CD14-positive monocyte (primary cell): ENCODE results near the gene SH3YL1. TPM values are rescaled to one million over a fixed set of nuclear protein-coding genes. Genes with fewer than 3 reads are reported as not detected.

Source experiments
- DNase-seq, 3 donors: peaks; one replicate each; pipeline ENCODE4 v3.0.0-alpha.2; 2011 to 2022
- H2AFZ ChIP-seq: 2 replicates; pipeline ENCODE4 v1.6.0; 2012; ENCODE audit warnings: mild to moderate bottlenecking, low read depth, low read length, inconsistent platforms; ENCODE audit not compliant: insufficient read depth, poor library complexity, severe bottlenecking
- H3K27ac ChIP-seq, 2 donors: 1 replicate in 1 of 2; 2 replicates in 1 of 2; pipeline ENCODE4 v1.5.1; 2012 to 2013; ENCODE audit warnings: low read length in 2 of 2, control low read depth in 1 of 2, inconsistent platforms in 1 of 2, low read depth in 1 of 2, mild to moderate bottlenecking in 1 of 2
- H3K27me3 ChIP-seq, 2 donors: one replicate each; pipeline versions ENCODE4 v1.6.0 to v1.6.1; 2011 to 2013; ENCODE audit warnings: low read length in 2 of 2; ENCODE audit not compliant: control insufficient read depth in 2 of 2, insufficient read depth in 2 of 2
- H3K36me3 ChIP-seq, 2 donors: replicated peaks in 1 of 2; 1 replicate in 1 of 2; 2 replicates in 1 of 2; pipeline versions ENCODE4 v1.5.1 to v1.6.1; 2012 to 2013; ENCODE audit warnings: low read length in 2 of 2, control low read depth in 1 of 2, inconsistent platforms in 1 of 2, mild to moderate bottlenecking in 1 of 2; ENCODE audit not compliant: insufficient read depth in 2 of 2, control insufficient read depth in 1 of 2
- H3K4me1 ChIP-seq, 2 donors: 1 replicate in 1 of 2; 2 replicates in 1 of 2; pipeline versions ENCODE4 v1.5.1 to v1.6.1; 2012 to 2013; ENCODE audit warnings: low read length in 2 of 2, control low read depth in 1 of 2, inconsistent platforms in 1 of 2, mild to moderate bottlenecking in 1 of 2, moderate library complexity in 1 of 2; ENCODE audit not compliant: insufficient read depth in 2 of 2, control insufficient read depth in 1 of 2
- H3K4me2 ChIP-seq: replicated peaks from 2 replicates; pipeline ENCODE3; 2012; ENCODE audit warnings: low read length, moderate library complexity, mild to moderate bottlenecking; ENCODE audit not compliant: poor library complexity, severe bottlenecking; ENCODE audit errors: extremely low read depth
- H3K4me3 ChIP-seq, 3 experiments: fragments of 200-600 bp in 1 of 3; sonication (generic) in 1 of 3; replicated peaks in 1 of 3; 1 replicate in 2 of 3; 2 replicates in 1 of 3; pipeline ENCODE4 v1.5.1; 2011 to 2013; ENCODE audit warnings: low read length in 3 of 3, mild to moderate bottlenecking in 3 of 3, control low read depth in 2 of 3, low read depth in 2 of 3, inconsistent platforms in 1 of 3, moderate library complexity in 1 of 3
- H3K79me2 ChIP-seq: 2 replicates; pipeline ENCODE4 v1.6.0; 2012; ENCODE audit warnings: mild to moderate bottlenecking, control low read depth, inconsistent platforms, low read length, moderate library complexity; ENCODE audit not compliant: insufficient read depth
- H3K9ac ChIP-seq: 2 replicates; pipeline ENCODE4 v1.6.0; 2017; ENCODE audit warnings: low read length, mild to moderate bottlenecking; ENCODE audit not compliant: insufficient read depth, poor library complexity, severe bottlenecking
- H3K9me3 ChIP-seq, 2 donors: replicated peaks in 1 of 2; 1 replicate in 1 of 2; 2 replicates in 1 of 2; pipeline versions ENCODE4 v1.5.1 to v1.6.1; 2012 to 2013; ENCODE audit warnings: low read length in 2 of 2, control low read depth in 1 of 2; ENCODE audit not compliant: control insufficient read depth in 1 of 2, insufficient read depth in 1 of 2
- H4K20me1 ChIP-seq: 2 replicates; pipeline ENCODE4 v1.6.0; 2012; ENCODE audit warnings: mild to moderate bottlenecking, low read length, control low read depth, moderate library complexity; ENCODE audit not compliant: insufficient read depth
- H3K27ac Mint-ChIP-seq, 7 donors: one replicate each; pipeline ENCODE4 v1.8.0; 2020; ENCODE audit warnings: mild to moderate bottlenecking in 7 of 7, mixed read lengths in 7 of 7, moderate library complexity in 6 of 7, inconsistent platforms in 2 of 7
- H3K27me3 Mint-ChIP-seq, 3 donors: one replicate each; pipeline ENCODE4 v1.8.0; 2021 to 2022; ENCODE audit warnings: low read depth in 3 of 3, mild to moderate bottlenecking in 3 of 3, mixed read lengths in 3 of 3, moderate library complexity in 3 of 3, inconsistent platforms in 1 of 3
- H3K36me3 Mint-ChIP-seq, 2 donors: one replicate each; pipeline ENCODE4 v1.8.0; 2020; ENCODE audit warnings: mixed read lengths in 2 of 2, inconsistent platforms in 1 of 2, mild to moderate bottlenecking in 1 of 2
- H3K4me1 Mint-ChIP-seq: one replicate; pipeline ENCODE4 v1.8.0; 2020; ENCODE audit warnings: mild to moderate bottlenecking, mixed read lengths
- H3K4me3 Mint-ChIP-seq, 2 donors: one replicate each; pipeline ENCODE4 v1.8.0; 2020; ENCODE audit warnings: mild to moderate bottlenecking in 2 of 2, mixed read lengths in 2 of 2, moderate library complexity in 1 of 2
- H3K9me3 Mint-ChIP-seq, 7 donors: one replicate each; pipeline ENCODE4 v1.8.0; 2020 to 2022; ENCODE audit warnings: mixed read lengths in 7 of 7, mild to moderate bottlenecking in 6 of 7, moderate library complexity in 6 of 7, inconsistent platforms in 2 of 7
- CTCF ChIP-seq: fragments of 200-600 bp; IDR thresholded peaks from one replicate; pipeline ENCODE4 v1.8.0; 2022; ENCODE audit warnings: antibody characterized with exemption, mild to moderate bottlenecking
- WGBS: methylation state at CpG from one replicate; pipeline ENCODE4 v1.1.5; 2013; ENCODE audit warnings: missing lambda C conversion rate; ENCODE audit not compliant: insufficient coverage; 5-methylcytosine and 5-hydroxymethylcytosine counted together
- intact Hi-C, 2 donors: fragments of 100-400 bp; cut with micrococcal nuclease; formaldehyde crosslinking; loops; one replicate each; pipeline versions ENCODE4 v1.15.0 to v1.15.1; 2023
- polyA plus RNA-seq, 3 donors: library from polyadenylated mRNA; depleted of rRNA in 1 of 3; unstranded in 2 of 3; stranded (reverse) in 1 of 3; fragments of 300-500 nt in 2 of 3; fragments of >200 nt in 1 of 3; fragmentation: Illumina TruSeq in 2 of 3; gene quantifications; 1 replicate in 2 of 3; 2 replicates in 1 of 3; pipeline ENCODE4 v1.2.3, GENCODE V29; 2012 to 2021

SH3YL1 gene
- polyA plus RNA-seq, 3 donors, result 2.4 to 11.7 (median 4.0) TPM

GRCh38 chr2:255195-255594 is 8.6 kb downstream of the SH3YL1 start:
- H3K4me3 Mint-ChIP-seq, result no peak overlapping the region
- H3K79me2 ChIP-seq, result no peaks in the 10 kb centered on the region
- peaks cover 14 to 15% of the 10 kb centered on the region in 2 donors for H3K9me3 ChIP-seq
- H2AFZ ChIP-seq, result no peak overlapping the region
- peaks cover 0 to 2% (median 2%) of the 10 kb centered on the region in 3 donors for H3K27me3 Mint-ChIP-seq
- no peaks in the 10 kb centered on the region for H3K4me1 Mint-ChIP-seq
- DNase-seq, result no peak
- H3K4me2 ChIP-seq, result no peak overlapping the region
- H3K27ac ChIP-seq, result no peak overlapping the region
- no peak for TF ChIP-seq CTCF
- no peaks in the 10 kb centered on the region for H3K4me1 ChIP-seq
- H3K27ac Mint-ChIP-seq, result no peak overlapping the region
- no peak overlapping the region for H3K9ac ChIP-seq
- H3K27me3 ChIP-seq, result no peaks in the 10 kb centered on the region
- intact Hi-C loops, result no loop called here
- 100% methylated on average over 1 of the region's 2 CpGs for WGBS
- H3K9me3 Mint-ChIP-seq, result peaks cover 2 to 23% (median 17%) of the 10 kb centered on the region in 7 donors
- peaks cover 3 to 5% of the 10 kb centered on the region in 2 donors for H3K36me3 Mint-ChIP-seq
- no peaks in the 10 kb centered on the region for H3K36me3 ChIP-seq
- H3K4me3 ChIP-seq, result no peak overlapping the region
- H4K20me1 ChIP-seq, result no peaks in the 10 kb centered on the region

- Histone ChIP-seq H3K9me3 (peaks cover 14 to 15% of the 10 kb centered on the region in 2 donors), H3K79me2 (no peaks in the 10 kb centered on the region), H2AFZ (no peak overlapping the region), H4K20me1 (no peaks in the 10 kb centered on the region), H3K27ac (no peak overlapping the region), H3K27me3 (no peaks in the 10 kb centered on the region), H3K4me3 (no peak overlapping the region), H3K4me2 (no peak overlapping the region), H3K4me1 (no peaks in the 10 kb centered on the region), H3K9ac (no peak overlapping the region), H3K36me3 (no peaks in the 10 kb centered on the region)
- no peak for TF ChIP-seq CTCF
- Mint-ChIP-seq H3K4me1 (no peaks in the 10 kb centered on the region), H3K27ac (no peak overlapping the region), H3K27me3 (peaks cover 0 to 2% (median 2%) of the 10 kb centered on the region in 3 donors), H3K9me3 (peaks cover 2 to 23% (median 17%) of the 10 kb centered on the region in 7 donors), H3K36me3 (peaks cover 3 to 9% of the 10 kb centered on the region in 2 donors), H3K4me3 (no peak overlapping the region)
- no peak for DNase-seq
- 94% methylated on average over 5 of the region's 7 CpGs for WGBS
- intact Hi-C loops, result no loop called here
Observed at GRCh38 chr2:254241-254640, 9.6 kb downstream of the SH3YL1 start.
